ENCODE results near the gene CTBS. TPM values are rescaled to one million over a fixed set of nuclear protein-coding genes. Genes with fewer than 3 reads are reported as not detected.
A peak's percentile ranks its signal among the peaks of the same experiment; 100 is the strongest.

Gene CTBS
- total and polyA plus RNA-seq, 2 of the 4 experiments (the other 2 are of a cell fraction) = 5.9 to 12.4 TPM

DNA sequence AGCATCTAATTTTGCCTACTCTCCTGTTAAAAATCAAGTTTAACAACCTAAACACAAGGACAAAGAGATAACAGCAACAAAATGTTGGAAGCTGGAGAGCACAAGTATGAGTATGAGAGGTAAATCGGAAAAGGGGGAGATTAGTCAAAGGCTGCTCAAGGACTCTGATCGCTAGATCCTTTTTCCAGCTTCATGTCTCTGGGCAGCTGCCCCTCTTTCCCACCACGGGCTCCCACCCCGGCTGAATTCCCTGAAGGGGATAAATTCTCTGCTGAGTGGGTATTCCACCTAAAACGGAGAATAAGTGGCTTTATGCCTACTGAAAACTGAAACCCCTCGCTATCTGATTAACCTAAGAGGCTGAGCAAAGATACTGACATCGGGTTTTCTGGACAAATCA lies 696 bp upstream of the CTBS start:
- Histone ChIP-seq H2BK20ac (ENCODE audit: low read depth, low read length) (no peak overlapping the region), H3K9me3 (ENCODE audit: control insufficient read depth, insufficient read depth, low read length) (no peaks in the 10 kb centered on the region), H2AK9ac (replicated peaks; ENCODE audit: low read depth, low read length, poor library complexity) (no peak overlapping the region), H3K27ac (ENCODE audit: insufficient read depth, low read length) (no peak overlapping the region), H2BK5ac (ENCODE audit: low read depth, low read length, poor library complexity, severe bottlenecking) (no peak overlapping the region), H3K56ac (ENCODE audit: extremely low read depth, insufficient read depth, low read length) (no peak overlapping the region), H4K20me1 (ENCODE audit: insufficient read depth, low read length) (no peaks in the 10 kb centered on the region), H3K14ac (replicated peaks; ENCODE audit: low read depth, low read length) (no peak overlapping the region), H3K23ac (ENCODE audit: low read depth, low read length) (no peak overlapping the region), H2AK5ac (ENCODE audit: low read depth, low read length) (no peak overlapping the region), H4K8ac (ENCODE audit: low read depth in 2 of 2, low read length in 2 of 2) (peak overlapping the region; percentile 42 to 87; a peak in 2 of 4 replicates), H3K36me3 (ENCODE audit: control insufficient read depth, insufficient read depth, low read length) (peaks cover 2% of the 10 kb centered on the region), H3K4me2 (ENCODE audit: low read depth, low read length) (peak overlapping the region; percentile 98; the same call in 1 of the 2 replicates), H3K4me3 (ENCODE audit: insufficient read depth, low read depth, low read length) (no peak overlapping the region), H3K18ac (ENCODE audit: low read depth, low read length) (no peak overlapping the region), H3K27me3 (ENCODE audit: control insufficient read depth, insufficient read depth, low read length) (no peaks in the 10 kb centered on the region), H2AFZ (replicated peaks; ENCODE audit: low read length, poor library complexity) (peak overlapping the region; percentile 54), H4K5ac (ENCODE audit: low read depth, low read length) (no peak overlapping the region), H4K91ac (ENCODE audit: insufficient read depth, low read depth, low read length) (no peak overlapping the region), H3K4me1 (ENCODE audit: control insufficient read depth, insufficient read depth, low read length) (peaks cover 2% of the 10 kb centered on the region; the same call in 1 of the 2 replicates), H3K4ac (ENCODE audit: low read depth, low read length) (no peak overlapping the region), H2BK120ac (ENCODE audit: low read depth, low read length) (no peak overlapping the region), H3K9ac (ENCODE audit: low read depth, low read length) (no peak overlapping the region), H3K79me1 (ENCODE audit: low read depth in 1 of 2, low read length in 2 of 2) (peaks cover 23 to 29% of the 10 kb centered on the region in 2 experiments), H2BK15ac (ENCODE audit: low read depth, low read length) (no peak overlapping the region), H3K9me1 (ENCODE audit: insufficient read depth, low read length) (peaks cover 3% of the 10 kb centered on the region; the same call in 1 of the 2 replicates)
- ChIA-PET POLR2A (ENCODE audit: unreplicated experiment) (no interaction called here), CTCF (interaction anchor here (1.3 kb wide), 1 partner anchor 15 kb away, joined by 3 read pairs; no protein-coding TSS in a partner anchor)
- WGBS, 2 experiments (ENCODE audit: extremely low coverage in 2 of 2, insufficient read length in 1 of 2) = no CpG with 5 or more reads among the region's 7 CpGs
- intact Hi-C loops (cut with micrococcal nuclease) (loop anchor here (1.0 to 5.0 kb wide), 3 partner anchors 45 to 177 kb away; partner anchors contain the start of genes GNG5 and SPATA1), in situ Hi-C loops (cut with MboI; ENCODE audit: low sequenced_read_pairs) (no loop called here), dilution Hi-C loops (cut with HindIII; ENCODE audit: low sequenced_read_pairs, unreplicated experiment) (no loop called here)
- no peak for DNase-seq
- BruUV-seq (replicated peaks) = no TSS peak
- no peak for TF ChIP-seq RCOR1 (IDR thresholded peaks at IDR 0.05; ENCODE audit: insufficient replicate concordance, low read length)
- TF ChIP-seq, protein P1, sequence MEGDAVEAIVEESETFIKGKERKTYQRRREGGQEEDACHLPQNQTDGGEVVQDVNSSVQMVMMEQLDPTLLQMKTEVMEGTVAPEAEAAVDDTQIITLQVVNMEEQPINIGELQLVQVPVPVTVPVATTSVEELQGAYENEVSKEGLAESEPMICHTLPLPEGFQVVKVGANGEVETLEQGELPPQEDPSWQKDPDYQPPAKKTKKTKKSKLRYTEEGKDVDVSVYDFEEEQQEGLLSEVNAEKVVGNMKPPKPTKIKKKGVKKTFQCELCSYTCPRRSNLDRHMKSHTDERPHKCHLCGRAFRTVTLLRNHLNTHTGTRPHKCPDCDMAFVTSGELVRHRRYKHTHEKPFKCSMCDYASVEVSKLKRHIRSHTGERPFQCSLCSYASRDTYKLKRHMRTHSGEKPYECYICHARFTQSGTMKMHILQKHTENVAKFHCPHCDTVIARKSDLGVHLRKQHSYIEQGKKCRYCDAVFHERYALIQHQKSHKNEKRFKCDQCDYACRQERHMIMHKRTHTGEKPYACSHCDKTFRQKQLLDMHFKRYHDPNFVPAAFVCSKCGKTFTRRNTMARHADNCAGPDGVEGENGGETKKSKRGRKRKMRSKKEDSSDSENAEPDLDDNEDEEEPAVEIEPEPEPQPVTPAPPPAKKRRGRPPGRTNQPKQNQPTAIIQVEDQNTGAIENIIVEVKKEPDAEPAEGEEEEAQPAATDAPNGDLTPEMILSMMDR (conservative IDR thresholded peaks at IDR 0.05; ENCODE audit: low read depth, low read length) = no peak
- no peak for TF ChIP-seq SMC3 (IDR thresholded peaks at IDR 0.05; ENCODE audit: low read depth, low read length)
- TF ChIP-seq NFE2L2 (IDR thresholded peaks at IDR 0.05; ENCODE audit: low read depth, low read length) = no peak
- TF ChIP-seq RAD21 (IDR thresholded peaks at IDR 0.05; ENCODE audit: low read length) = no peak
- TF ChIP-seq, protein P2, sequence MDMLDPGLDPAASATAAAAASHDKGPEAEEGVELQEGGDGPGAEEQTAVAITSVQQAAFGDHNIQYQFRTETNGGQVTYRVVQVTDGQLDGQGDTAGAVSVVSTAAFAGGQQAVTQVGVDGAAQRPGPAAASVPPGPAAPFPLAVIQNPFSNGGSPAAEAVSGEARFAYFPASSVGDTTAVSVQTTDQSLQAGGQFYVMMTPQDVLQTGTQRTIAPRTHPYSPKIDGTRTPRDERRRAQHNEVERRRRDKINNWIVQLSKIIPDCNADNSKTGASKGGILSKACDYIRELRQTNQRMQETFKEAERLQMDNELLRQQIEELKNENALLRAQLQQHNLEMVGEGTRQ (IDR thresholded peaks at IDR 0.05; ENCODE audit: low read depth, low read length) = no peak
- TF ChIP-seq, protein P3, sequence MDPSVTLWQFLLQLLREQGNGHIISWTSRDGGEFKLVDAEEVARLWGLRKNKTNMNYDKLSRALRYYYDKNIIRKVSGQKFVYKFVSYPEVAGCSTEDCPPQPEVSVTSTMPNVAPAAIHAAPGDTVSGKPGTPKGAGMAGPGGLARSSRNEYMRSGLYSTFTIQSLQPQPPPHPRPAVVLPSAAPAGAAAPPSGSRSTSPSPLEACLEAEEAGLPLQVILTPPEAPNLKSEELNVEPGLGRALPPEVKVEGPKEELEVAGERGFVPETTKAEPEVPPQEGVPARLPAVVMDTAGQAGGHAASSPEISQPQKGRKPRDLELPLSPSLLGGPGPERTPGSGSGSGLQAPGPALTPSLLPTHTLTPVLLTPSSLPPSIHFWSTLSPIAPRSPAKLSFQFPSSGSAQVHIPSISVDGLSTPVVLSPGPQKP (IDR thresholded peaks at IDR 0.05; ENCODE audit: borderline replicate concordance, low read depth, low read length) = no peak
- no peak for TF ChIP-seq MAZ (IDR thresholded peaks at IDR 0.05; ENCODE audit: borderline replicate concordance, low read depth, low read length)
- no peak for TF ChIP-seq MXI1 (IDR thresholded peaks at IDR 0.05; ENCODE audit: borderline replicate concordance, low read depth, low read length)
- no peak for ATAC-seq (ENCODE audit: low read depth)
